GM23338 (cell line): ENCODE measurements around the gene GNG7. TPM values are rescaled to one million over a fixed set of nuclear protein-coding genes. Genes with fewer than 3 reads are reported as not detected.

Experiments used
- ATAC-seq: fragments of 200-7000 bp; cut with Tn5 transposase; 3 replicates; pipeline ENCODE4 v1.9.1; 2020
- DNase-seq: peaks from one replicate; pipeline ENCODE4 v3.0.0-alpha.2; 2015; ENCODE audit warnings: low spot score
- H2AFZ ChIP-seq: fragments of 200-600 bp; sonication (generic); 2 replicates; pipeline ENCODE4 v1.8.0; 2016; ENCODE audit warnings: antibody characterized with exemption, mild to moderate bottlenecking, moderate library complexity
- H3F3A ChIP-seq: fragments of 200-600 bp; sonication (generic); replicated peaks from 2 replicates; pipeline ENCODE4 v1.8.0; 2017; ENCODE audit warnings: antibody characterized with exemption, mixed run types, low read depth
- H3K27ac ChIP-seq: fragments of 200-600 bp; sonication (generic); 2 replicates; pipeline ENCODE4 v1.6.1; 2016; ENCODE audit warnings: low read depth
- H3K27me3 ChIP-seq: fragments of 200-600 bp; sonication (generic); 2 replicates; pipeline ENCODE4 v1.8.0; 2016; ENCODE audit warnings: mild to moderate bottlenecking, mixed run types, moderate library complexity; ENCODE audit not compliant: insufficient read depth
- H3K36me3 ChIP-seq: fragments of 200-600 bp; sonication (generic); 2 replicates; pipeline ENCODE4 v1.8.0; 2016; ENCODE audit warnings: mild to moderate bottlenecking; ENCODE audit not compliant: insufficient read depth
- H3K4me1 ChIP-seq: fragments of 200-600 bp; sonication (generic); 2 replicates; pipeline ENCODE4 v1.8.0; 2016; ENCODE audit warnings: mild to moderate bottlenecking, moderate library complexity; ENCODE audit not compliant: insufficient read depth
- H3K4me2 ChIP-seq: fragments of 200-600 bp; sonication (generic); 2 replicates; pipeline ENCODE4 v1.7.1; 2017; ENCODE audit warnings: mixed run types
- H3K4me3 ChIP-seq: fragments of 200-600 bp; sonication (generic); 2 replicates; pipeline ENCODE4 v1.6.1; 2016; ENCODE audit warnings: mixed run types
- H3K79me2 ChIP-seq: fragments of 200-600 bp; sonication (generic); replicated peaks from 2 replicates; pipeline ENCODE4 v1.8.0; 2017; ENCODE audit warnings: mild to moderate bottlenecking; ENCODE audit not compliant: insufficient read depth
- H3K9me2 ChIP-seq: fragments of 200-600 bp; sonication (generic); 2 replicates; pipeline ENCODE4 v1.8.0; 2017; ENCODE audit not compliant: insufficient read depth
- H4K20me1 ChIP-seq: fragments of 200-600 bp; sonication (generic); replicated peaks from 2 replicates; pipeline ENCODE4 v1.8.0; 2017; ENCODE audit warnings: mild to moderate bottlenecking; ENCODE audit not compliant: insufficient read depth
- H3K27ac Mint-ChIP-seq: 2 replicates; pipeline ENCODE4 v1.8.0; 2020; ENCODE audit warnings: inconsistent platforms, mild to moderate bottlenecking, moderate library complexity, mixed read lengths
- H3K27me3 Mint-ChIP-seq: 3 replicates; pipeline ENCODE4 v1.8.0; 2022; ENCODE audit warnings: low read depth, mild to moderate bottlenecking, moderate library complexity, mixed read lengths, inconsistent platforms; ENCODE audit not compliant: insufficient read depth, poor library complexity
- H3K36me3 Mint-ChIP-seq: 3 replicates; pipeline ENCODE4 v1.8.0; 2021; ENCODE audit warnings: low read depth, mild to moderate bottlenecking, inconsistent platforms, moderate library complexity, mixed read lengths
- H3K4me1 Mint-ChIP-seq: 3 replicates; pipeline ENCODE4 v1.8.0; 2020; ENCODE audit warnings: mild to moderate bottlenecking, inconsistent platforms, mixed read lengths
- H3K4me3 Mint-ChIP-seq: 3 replicates; pipeline ENCODE4 v1.8.0; 2021; ENCODE audit warnings: moderate library complexity, mild to moderate bottlenecking, inconsistent platforms, mixed read lengths
- H3K9me3 Mint-ChIP-seq: 3 replicates; pipeline ENCODE4 v1.8.0; 2020; ENCODE audit warnings: moderate library complexity, mild to moderate bottlenecking, inconsistent platforms, mixed read lengths
- CREB1 ChIP-seq: fragments of 250-450 bp; sonication (Bioruptor Pico); IDR thresholded peaks from 2 replicates; pipeline ENCODE4 v1.5.0; 2020; ENCODE audit warnings: low read depth, mild to moderate bottlenecking, moderate library complexity
- EZH2 ChIP-seq: fragments of 200-600 bp; sonication (generic); IDR thresholded peaks from one replicate; pipeline ENCODE4 v1.8.0; 2017; ENCODE audit warnings: antibody characterized with exemption, mild to moderate bottlenecking, low read depth; ENCODE audit not compliant: unreplicated experiment
- EZH2phosphoT487 ChIP-seq: fragments of 200-600 bp; sonication (generic); IDR thresholded peaks from one replicate; pipeline ENCODE4 v1.8.1; 2018; ENCODE audit warnings: antibody characterized with exemption; ENCODE audit not compliant: unreplicated experiment
- JUNB ChIP-seq: IDR thresholded peaks from one replicate; pipeline ENCODE4 v1.6.1; 2016; ENCODE audit warnings: antibody characterized with exemption; ENCODE audit not compliant: unreplicated experiment
- NANOG ChIP-seq: IDR thresholded peaks from 2 replicates; pipeline ENCODE4 v1.6.1; 2016; ENCODE audit warnings: antibody characterized with exemption, borderline replicate concordance
- POLR2AphosphoS5 ChIP-seq: IDR thresholded peaks from 2 replicates; pipeline ENCODE4 v1.6.1; 2016; ENCODE audit warnings: antibody characterized with exemption, low read depth
- STAT1 ChIP-seq: IDR thresholded peaks from one replicate; pipeline ENCODE4 v1.6.1; 2016; ENCODE audit warnings: antibody characterized with exemption; ENCODE audit not compliant: unreplicated experiment
- ZNF114 ChIP-seq: fragments of 250-450 bp; sonication (Bioruptor Pico); IDR thresholded peaks from 2 replicates; pipeline ENCODE4 v1.5.0; 2020; ENCODE audit warnings: mild to moderate bottlenecking, moderate library complexity
- ZNF331 ChIP-seq: fragments of 250-450 bp; sonication (Bioruptor Pico); IDR thresholded peaks from 2 replicates; pipeline ENCODE4 v1.5.0; 2020; ENCODE audit warnings: low read depth, mild to moderate bottlenecking, moderate library complexity
- polyA plus RNA-seq: library from polyadenylated mRNA; unstranded; fragments of >200 nt; fragmentation: Nextera tagmentation; extraction: Ambion mirVana; gene quantifications from 2 replicates; pipeline ENCODE4 v1.2.1, GENCODE V29; 2016
- total RNA-seq: library from RNA; depleted of rRNA; stranded (reverse); fragments of >200 nt; shearing (Covaris generic); gene quantifications from 2 replicates; pipeline ENCODE4 v1.2.3, GENCODE V29; 2014
- TF ChIP-seq, protein P1 (sequence below): fragments of 250-450 bp; sonication (Bioruptor Pico); IDR thresholded peaks from 2 replicates; pipeline ENCODE4 v1.5.0; 2020; ENCODE audit warnings: mild to moderate bottlenecking, moderate library complexity
- TF ChIP-seq, protein P2 (sequence below): IDR thresholded peaks from 2 replicates; pipeline ENCODE4 v1.6.1; 2016; ENCODE audit warnings: antibody characterized with exemption
- TF ChIP-seq, protein P3 (sequence below), 2 experiments: fragments of 200-600 bp in 1 of 2; sonication (generic) in 1 of 2; conservative IDR thresholded peaks; 2 replicates each; pipeline versions ENCODE4 v1.5.1 to v1.6.1; 2016 to 2017; ENCODE audit warnings: antibody characterized with exemption in 2 of 2, low read depth in 2 of 2, mild to moderate bottlenecking in 2 of 2, moderate library complexity in 1 of 2
- TF ChIP-seq, protein P4 (sequence below): IDR thresholded peaks from one replicate; pipeline ENCODE4 v1.6.1; 2018; ENCODE audit warnings: antibody characterized with exemption; ENCODE audit not compliant: unreplicated experiment

Gene GNG7
- total and polyA plus RNA-seq, 2 experiments from 2014 or later, result 5.1 to 5.4 TPM

DNA sequence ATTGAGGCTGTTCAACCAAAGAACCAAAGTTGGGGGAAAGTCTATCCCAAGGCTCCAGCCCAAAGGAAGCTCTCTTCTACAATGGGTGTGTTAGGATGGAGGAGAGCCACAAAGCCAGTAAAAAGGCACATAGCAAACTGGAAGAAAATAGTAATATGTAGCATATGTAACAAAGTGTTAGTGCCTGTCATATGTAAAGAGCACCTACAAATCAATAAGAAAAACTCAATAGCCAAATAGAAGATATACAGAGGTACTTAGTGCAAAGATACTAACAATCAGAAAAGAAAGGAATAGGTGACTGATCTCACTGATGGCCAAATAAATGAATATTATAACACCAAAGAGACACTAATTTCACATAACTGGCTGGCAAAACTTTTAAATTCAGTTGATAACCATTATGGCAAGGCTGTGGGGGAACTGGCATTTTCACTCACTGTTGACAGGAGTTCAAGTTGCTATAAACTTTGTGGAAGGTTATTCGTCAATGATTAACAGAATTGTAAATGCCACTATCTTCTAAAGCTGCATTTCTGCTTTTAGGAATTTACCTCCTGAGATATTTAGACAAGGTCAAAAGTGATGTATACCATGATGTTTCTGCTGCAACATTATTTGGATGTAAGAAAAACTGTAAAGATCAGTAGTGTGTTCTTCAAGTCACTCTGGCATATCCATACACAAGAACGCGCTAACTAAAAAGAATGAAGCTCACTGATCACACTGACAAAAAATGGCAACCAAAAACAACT lies 110.8 kb downstream of the GNG7 start:
- Histone ChIP-seq H3K36me3 (no peaks in the 10 kb centered on the region), H3K4me2 (peak overlapping the region; percentile 68; the same call in 1 of the 2 replicates), H3K4me1 (peaks cover 26% of the 10 kb centered on the region), H3K27me3 (no peaks in the 10 kb centered on the region), H3K27ac (peak overlapping the region; percentile 78; the same call in 1 of the 2 replicates), H3F3A (peaks cover 7% of the 10 kb centered on the region; the same call in 1 of the 2 replicates), H3K4me3 (no peak overlapping the region), H3K9me2 (no peaks in the 10 kb centered on the region), H2AFZ (no peak overlapping the region), H3K79me2 (no peaks in the 10 kb centered on the region), H4K20me1 (no peaks in the 10 kb centered on the region)
- DNase-seq (no peak), ATAC-seq (no peak)
- peaks cover 27% of the 10 kb centered on the region for H3K4me1 Mint-ChIP-seq
- H3K27ac Mint-ChIP-seq, result no peak overlapping the region
- H3K27me3 Mint-ChIP-seq, result peaks cover 10% of the 10 kb centered on the region
- H3K4me3 Mint-ChIP-seq, result no peak overlapping the region
- TF ChIP-seq, protein P1, sequence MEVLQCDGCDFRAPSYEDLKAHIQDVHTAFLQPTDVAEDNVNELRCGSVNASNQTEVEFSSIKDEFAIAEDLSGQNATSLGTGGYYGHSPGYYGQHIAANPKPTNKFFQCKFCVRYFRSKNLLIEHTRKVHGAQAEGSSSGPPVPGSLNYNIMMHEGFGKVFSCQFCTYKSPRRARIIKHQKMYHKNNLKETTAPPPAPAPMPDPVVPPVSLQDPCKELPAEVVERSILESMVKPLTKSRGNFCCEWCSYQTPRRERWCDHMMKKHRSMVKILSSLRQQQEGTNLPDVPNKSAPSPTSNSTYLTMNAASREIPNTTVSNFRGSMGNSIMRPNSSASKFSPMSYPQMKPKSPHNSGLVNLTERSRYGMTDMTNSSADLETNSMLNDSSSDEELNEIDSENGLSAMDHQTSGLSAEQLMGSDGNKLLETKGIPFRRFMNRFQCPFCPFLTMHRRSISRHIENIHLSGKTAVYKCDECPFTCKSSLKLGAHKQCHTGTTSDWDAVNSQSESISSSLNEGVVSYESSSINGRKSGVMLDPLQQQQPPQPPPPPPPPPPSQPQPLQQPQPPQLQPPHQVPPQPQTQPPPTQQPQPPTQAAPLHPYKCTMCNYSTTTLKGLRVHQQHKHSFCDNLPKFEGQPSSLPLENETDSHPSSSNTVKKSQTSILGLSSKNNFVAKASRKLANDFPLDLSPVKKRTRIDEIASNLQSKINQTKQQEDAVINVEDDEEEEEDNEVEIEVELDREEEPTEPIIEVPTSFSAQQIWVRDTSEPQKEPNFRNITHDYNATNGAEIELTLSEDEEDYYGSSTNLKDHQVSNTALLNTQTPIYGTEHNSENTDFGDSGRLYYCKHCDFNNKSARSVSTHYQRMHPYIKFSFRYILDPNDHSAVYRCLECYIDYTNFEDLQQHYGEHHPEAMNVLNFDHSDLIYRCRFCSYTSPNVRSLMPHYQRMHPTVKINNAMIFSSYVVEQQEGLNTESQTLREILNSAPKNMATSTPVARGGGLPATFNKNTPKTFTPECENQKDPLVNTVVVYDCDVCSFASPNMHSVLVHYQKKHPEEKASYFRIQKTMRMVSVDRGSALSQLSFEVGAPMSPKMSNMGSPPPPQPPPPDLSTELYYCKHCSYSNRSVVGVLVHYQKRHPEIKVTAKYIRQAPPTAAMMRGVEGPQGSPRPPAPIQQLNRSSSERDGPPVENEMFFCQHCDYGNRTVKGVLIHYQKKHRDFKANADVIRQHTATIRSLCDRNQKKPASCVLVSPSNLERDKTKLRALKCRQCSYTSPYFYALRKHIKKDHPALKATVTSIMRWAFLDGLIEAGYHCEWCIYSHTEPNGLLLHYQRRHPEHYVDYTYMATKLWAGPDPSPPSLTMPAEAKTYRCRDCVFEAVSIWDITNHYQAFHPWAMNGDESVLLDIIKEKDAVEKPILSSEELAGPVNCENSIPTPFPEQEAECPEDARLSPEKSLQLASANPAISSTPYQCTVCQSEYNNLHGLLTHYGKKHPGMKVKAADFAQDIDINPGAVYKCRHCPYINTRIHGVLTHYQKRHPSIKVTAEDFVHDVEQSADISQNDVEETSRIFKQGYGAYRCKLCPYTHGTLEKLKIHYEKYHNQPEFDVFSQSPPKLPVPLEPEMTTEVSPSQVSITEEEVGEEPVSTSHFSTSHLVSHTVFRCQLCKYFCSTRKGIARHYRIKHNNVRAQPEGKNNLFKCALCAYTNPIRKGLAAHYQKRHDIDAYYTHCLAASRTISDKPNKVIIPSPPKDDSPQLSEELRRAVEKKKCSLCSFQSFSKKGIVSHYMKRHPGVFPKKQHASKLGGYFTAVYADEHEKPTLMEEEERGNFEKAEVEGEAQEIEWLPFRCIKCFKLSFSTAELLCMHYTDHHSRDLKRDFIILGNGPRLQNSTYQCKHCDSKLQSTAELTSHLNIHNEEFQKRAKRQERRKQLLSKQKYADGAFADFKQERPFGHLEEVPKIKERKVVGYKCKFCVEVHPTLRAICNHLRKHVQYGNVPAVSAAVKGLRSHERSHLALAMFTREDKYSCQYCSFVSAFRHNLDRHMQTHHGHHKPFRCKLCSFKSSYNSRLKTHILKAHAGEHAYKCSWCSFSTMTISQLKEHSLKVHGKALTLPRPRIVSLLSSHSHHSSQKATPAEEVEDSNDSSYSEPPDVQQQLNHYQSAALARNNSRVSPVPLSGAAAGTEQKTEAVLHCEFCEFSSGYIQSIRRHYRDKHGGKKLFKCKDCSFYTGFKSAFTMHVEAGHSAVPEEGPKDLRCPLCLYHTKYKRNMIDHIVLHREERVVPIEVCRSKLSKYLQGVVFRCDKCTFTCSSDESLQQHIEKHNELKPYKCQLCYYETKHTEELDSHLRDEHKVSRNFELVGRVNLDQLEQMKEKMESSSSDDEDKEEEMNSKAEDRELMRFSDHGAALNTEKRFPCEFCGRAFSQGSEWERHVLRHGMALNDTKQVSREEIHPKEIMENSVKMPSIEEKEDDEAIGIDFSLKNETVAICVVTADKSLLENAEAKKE, result no peak
- TF ChIP-seq ZNF114 (no peak), STAT1 (no peak), JUNB (no peak), CREB1 (CRISPR knock-in tag) (no peak), EZH2 (no peak), NANOG (no peak), EZH2phosphoT487 (no peak), ZNF331 (no peak), POLR2AphosphoS5 (no peak)
- TF ChIP-seq, protein P2, sequence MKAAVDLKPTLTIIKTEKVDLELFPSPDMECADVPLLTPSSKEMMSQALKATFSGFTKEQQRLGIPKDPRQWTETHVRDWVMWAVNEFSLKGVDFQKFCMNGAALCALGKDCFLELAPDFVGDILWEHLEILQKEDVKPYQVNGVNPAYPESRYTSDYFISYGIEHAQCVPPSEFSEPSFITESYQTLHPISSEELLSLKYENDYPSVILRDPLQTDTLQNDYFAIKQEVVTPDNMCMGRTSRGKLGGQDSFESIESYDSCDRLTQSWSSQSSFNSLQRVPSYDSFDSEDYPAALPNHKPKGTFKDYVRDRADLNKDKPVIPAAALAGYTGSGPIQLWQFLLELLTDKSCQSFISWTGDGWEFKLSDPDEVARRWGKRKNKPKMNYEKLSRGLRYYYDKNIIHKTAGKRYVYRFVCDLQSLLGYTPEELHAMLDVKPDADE, result no peak
- TF ChIP-seq, protein P3, sequence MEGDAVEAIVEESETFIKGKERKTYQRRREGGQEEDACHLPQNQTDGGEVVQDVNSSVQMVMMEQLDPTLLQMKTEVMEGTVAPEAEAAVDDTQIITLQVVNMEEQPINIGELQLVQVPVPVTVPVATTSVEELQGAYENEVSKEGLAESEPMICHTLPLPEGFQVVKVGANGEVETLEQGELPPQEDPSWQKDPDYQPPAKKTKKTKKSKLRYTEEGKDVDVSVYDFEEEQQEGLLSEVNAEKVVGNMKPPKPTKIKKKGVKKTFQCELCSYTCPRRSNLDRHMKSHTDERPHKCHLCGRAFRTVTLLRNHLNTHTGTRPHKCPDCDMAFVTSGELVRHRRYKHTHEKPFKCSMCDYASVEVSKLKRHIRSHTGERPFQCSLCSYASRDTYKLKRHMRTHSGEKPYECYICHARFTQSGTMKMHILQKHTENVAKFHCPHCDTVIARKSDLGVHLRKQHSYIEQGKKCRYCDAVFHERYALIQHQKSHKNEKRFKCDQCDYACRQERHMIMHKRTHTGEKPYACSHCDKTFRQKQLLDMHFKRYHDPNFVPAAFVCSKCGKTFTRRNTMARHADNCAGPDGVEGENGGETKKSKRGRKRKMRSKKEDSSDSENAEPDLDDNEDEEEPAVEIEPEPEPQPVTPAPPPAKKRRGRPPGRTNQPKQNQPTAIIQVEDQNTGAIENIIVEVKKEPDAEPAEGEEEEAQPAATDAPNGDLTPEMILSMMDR (conservative IDR thresholded peaks at IDR 0.05; ENCODE audit: low read depth in 2 of 2), result no peak
- TF ChIP-seq, protein P4, sequence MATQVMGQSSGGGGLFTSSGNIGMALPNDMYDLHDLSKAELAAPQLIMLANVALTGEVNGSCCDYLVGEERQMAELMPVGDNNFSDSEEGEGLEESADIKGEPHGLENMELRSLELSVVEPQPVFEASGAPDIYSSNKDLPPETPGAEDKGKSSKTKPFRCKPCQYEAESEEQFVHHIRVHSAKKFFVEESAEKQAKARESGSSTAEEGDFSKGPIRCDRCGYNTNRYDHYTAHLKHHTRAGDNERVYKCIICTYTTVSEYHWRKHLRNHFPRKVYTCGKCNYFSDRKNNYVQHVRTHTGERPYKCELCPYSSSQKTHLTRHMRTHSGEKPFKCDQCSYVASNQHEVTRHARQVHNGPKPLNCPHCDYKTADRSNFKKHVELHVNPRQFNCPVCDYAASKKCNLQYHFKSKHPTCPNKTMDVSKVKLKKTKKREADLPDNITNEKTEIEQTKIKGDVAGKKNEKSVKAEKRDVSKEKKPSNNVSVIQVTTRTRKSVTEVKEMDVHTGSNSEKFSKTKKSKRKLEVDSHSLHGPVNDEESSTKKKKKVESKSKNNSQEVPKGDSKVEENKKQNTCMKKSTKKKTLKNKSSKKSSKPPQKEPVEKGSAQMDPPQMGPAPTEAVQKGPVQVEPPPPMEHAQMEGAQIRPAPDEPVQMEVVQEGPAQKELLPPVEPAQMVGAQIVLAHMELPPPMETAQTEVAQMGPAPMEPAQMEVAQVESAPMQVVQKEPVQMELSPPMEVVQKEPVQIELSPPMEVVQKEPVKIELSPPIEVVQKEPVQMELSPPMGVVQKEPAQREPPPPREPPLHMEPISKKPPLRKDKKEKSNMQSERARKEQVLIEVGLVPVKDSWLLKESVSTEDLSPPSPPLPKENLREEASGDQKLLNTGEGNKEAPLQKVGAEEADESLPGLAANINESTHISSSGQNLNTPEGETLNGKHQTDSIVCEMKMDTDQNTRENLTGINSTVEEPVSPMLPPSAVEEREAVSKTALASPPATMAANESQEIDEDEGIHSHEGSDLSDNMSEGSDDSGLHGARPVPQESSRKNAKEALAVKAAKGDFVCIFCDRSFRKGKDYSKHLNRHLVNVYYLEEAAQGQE, result no peak
- H3K36me3 Mint-ChIP-seq, result no peaks in the 10 kb centered on the region
- no peaks in the 10 kb centered on the region for H3K9me3 Mint-ChIP-seq
